HG03439 (cell line): Measurements from ENCODE around the gene FAHD1.
"Not testable (repeated sequence)": the region's sequence is repeated elsewhere in the genome, so short reads cannot be mapped to it uniquely, and the experiment has no call there.

Experiments used
- ATAC-seq: cut with Tn5 transposase; IDR thresholded peaks from one replicate; pipeline ENCODE4 v1.9.1; 2021; ENCODE audit warnings: mild to moderate bottlenecking, moderate library complexity; ENCODE audit not compliant: unreplicated experiment

The FAHD1 gene

GRCh38 chr16:1834096-1834495 is 7.1 kb downstream of the FAHD1 start:
- ATAC-seq = no peak

GRCh38 chr16:1839554-1839953 is 12.5 kb downstream of the FAHD1 start:
- no peak for ATAC-seq

GRCh38 chr16:1845985-1846384 is 19.0 kb downstream of the FAHD1 start:
- ATAC-seq = no peak

GRCh38 chr16:1846416-1846815 is 19.4 kb downstream of the FAHD1 start:
- no peak for ATAC-seq

DNA sequence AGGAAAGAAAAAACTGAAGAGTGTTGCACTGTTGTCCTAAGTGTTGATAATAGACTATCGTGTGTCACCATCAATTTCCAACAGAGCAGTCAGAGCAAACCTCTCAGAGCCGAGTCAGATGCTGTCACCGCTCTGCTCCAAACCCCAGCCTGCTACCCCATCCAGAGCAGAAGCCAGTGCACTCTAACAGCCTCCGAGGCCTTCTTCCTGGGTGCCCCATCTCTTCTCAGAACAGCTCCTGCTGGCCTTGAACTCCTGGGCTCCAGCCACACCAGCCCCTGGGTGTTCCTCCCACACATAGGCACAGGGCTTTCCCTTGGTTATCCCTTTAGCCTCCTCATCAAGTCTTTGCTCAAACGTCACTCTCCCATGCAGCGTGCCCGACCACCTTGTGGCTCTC is 24.0 kb downstream of the FAHD1 start:
- no peak for ATAC-seq

DNA sequence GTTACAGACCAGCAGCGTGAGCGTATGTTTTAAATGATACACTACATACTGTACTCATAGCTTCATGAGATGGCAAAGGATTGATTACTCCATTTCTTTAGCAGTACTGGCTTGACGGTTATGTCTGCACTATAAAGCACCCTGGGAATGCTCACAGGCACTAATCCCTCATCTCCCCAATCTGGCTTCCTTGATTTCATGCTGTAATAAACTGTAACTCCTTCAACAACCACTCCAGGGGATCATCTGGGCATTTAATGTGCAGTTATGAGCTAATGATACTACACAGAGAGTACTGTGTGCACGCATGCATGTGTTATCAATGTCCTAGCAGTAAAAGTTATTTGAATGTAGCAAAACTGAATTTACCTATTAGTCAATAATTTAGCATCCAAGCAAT is 24.8 kb downstream of the FAHD1 start:
- ATAC-seq = no peak

GRCh38 chr16:1857433-1858097 is 30.6 kb downstream of the FAHD1 start:
- ATAC-seq = no peak

- no peak for ATAC-seq
These were observed 31.3 kb downstream of the FAHD1 start for GRCh38 chr16:1858189-1858865.

DNA sequence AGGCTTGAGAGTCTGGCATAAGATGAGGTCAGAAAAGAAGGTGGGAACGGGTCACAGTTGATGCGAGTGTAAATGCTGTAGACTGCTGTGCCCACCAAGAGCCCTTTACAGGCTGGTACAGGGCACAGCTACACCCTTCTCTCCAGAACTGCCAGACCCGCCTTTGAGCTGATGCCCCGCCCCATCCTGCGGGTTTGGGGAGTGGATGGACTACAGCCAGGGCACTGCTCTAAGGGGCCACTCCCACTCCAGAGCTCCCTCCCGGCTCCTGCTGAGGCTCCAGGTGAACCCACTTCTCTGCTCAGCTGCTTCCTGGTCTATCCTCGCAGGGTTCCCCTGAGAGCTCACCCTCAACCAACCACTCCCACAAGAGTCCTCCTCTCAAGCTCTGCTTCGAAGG is 32.6 kb downstream of the FAHD1 start:
- no peak for ATAC-seq

DNA sequence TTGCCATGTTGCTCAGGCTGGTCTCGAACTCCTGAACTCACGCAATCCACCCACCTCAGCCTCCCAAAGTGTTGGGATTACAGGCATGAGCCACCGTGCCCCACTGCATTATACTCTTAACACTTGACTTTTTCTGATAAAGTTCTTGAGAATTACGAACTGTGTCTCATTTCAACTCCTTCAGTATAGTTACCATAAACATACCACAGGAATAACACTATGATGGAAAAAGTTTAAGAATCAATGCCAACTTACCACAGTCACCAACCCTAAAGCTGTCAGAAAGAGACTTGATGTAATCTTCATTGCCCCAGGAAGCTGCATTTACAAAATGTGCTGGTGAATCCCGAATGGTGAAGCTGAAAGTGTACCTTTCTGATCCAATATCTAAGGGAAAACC is 34.7 kb downstream of the FAHD1 start:
- no peak for ATAC-seq

GRCh38 chr16:1862394-1862793 is 35.4 kb downstream of the FAHD1 start:
- ATAC-seq = no peak

DNA sequence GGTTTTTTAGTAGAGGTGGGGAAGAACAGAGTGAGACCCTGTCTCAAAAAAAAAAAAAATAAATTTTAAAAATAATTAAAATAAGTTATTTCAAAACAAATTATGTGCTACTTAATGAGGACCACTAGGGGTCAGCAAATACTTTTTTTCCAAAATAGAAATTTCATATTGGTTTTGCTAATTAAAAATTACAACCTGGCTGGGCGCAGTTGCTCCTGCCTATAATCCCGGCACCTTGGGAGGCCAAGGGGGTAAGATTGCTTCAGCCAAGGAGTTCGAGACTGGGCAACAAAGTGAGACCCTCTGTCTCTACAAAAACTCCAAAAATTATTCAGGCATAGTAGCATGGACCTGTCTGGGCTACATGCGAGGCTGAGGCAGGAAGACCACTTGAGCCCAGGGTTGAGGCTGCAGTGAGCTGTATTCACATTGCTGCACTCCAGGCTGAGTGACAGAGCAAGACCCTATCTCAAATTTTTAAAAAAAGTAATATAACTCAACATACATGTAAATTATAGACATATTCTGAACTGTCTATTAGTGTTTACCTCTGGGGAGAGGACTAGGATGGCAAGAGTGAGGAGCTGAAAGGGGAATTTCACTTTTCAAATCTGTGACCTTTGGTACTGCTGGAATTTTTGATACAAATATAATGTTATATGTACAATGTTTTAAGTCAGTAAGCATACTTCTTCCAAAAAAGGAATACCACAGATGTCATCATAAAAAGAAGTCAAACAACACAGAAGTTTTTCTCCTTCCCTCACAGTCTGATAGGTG is 36.9 kb downstream of the FAHD1 start:
- no peak for ATAC-seq

- ATAC-seq = no peak
These were observed 39.1 kb downstream of the FAHD1 start for GRCh38 chr16:1865902-1866690.

GRCh38 chr16:1870365-1871082 is 43.5 kb downstream of the FAHD1 start:
- ATAC-seq = no peak

- ATAC-seq = no peak
These were observed 45.1 kb downstream of the FAHD1 start, which contains the start of gene MEIOB for GRCh38 chr16:1871974-1872635. Gene MEIOB (minus strand): TSS chr16:1872164. CDS start chr16:1868175, 3,989 bp downstream.

DNA sequence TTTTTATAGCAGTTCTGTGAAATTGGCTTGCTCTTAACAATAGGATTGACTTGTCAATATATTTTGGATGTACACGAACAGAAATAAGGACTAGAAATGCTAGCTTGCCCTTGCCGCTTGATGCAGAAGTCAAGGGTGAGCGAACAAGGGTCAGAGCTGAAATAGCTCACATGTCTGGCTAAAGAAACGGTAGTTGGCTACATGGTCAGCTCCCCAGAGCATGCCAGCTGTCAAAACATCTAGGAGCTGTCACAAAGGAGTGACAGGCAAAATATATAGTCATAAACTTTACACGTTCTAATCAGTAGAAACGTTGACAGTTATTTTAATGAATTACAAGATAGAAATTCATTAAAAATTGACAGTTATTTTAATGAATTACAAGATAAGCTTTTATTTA is 47.8 kb downstream of the FAHD1 start:
- ATAC-seq = no peak

DNA sequence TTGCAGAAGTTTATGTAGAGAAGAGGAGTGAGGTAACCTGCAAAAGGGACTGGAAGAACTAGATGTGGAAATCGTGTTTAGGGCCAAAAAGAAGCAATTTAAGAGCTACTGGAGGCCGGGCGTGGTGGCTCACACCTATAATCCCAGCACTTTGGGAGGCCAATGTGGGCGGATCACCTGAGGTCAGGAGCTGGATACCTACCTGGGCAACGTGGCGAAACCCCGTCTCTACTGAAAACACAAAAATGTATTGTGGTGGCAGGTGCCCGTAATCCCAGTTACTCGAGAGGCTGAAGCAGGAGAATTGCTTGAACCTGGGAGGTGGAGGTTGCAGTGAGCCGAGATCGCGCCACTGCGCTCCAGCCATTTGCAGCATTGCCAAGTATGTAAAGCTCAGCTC is 49.1 kb downstream of the FAHD1 start:
- ATAC-seq = not testable (repeated sequence)

- ATAC-seq = no peak
These were observed 49.5 kb downstream of the FAHD1 start for GRCh38 chr16:1876468-1876867.

DNA sequence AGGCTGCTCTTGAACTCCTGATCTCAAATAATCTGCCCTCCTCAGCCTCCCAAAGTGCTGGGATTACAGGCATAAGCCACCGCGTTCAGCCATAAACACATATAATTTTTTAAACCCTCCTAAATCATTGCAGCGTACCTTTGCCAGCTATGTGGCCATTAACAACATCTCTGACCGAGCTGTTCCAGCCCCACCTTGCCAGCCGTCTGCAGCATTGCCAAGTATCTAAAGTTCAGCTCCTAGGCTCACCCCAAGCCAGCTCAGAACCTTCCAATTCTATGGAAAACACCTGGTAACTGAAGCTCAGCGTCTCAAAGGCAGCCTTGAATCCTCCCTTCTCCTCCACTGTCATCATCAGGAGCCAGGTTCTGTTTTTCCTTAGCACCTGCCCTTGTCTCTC is 50.1 kb downstream of the FAHD1 start:
- ATAC-seq = no peak

DNA sequence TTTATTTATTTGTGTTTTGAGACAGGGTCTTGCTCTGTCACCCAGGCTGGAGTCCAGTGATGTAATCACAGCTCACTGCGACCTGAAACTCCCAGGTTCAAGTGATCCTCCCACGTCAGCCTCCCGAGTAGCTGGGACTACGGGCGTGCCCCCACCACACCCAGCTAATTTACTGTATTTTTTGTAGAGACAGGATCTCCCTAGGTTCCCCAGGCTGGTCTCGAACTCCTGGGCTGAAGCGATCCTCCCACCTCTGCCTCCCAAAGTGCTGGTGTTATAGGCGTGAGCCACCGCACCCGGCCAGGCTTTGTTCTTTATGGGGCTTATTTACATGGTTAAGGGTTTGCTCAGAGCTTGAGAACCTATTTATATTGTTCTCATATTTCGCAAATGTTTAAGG is 50.8 kb downstream of the FAHD1 start:
- ATAC-seq = no peak
